HG02798 (cell line): ENCODE measurements around the gene RPL13.

ENCODE experiments used
- ATAC-seq: cut with Tn5 transposase; IDR thresholded peaks from one replicate; pipeline ENCODE4 v1.9.1; 2021; ENCODE audit warnings: mild to moderate bottlenecking; ENCODE audit not compliant: unreplicated experiment, poor library complexity

RPL13 gene

GRCh38 chr16:89613231-89613953 is 52.9 kb downstream of the RPL13 start, which contains the start of gene DPEP1:
DPEP1 (plus strand) TSS chr16:89613642; CDS start chr16:89630411, 16,769 bp downstream.
- no peak for ATAC-seq

- no peak for ATAC-seq
Measured at GRCh38 chr16:89613954-89614459, 53.5 kb downstream of the RPL13 start.
